Fibroblast of gingiva (primary cell): ENCODE measurements around the gene ULK4.

Source experiments
- DNase-seq: peaks from one replicate; pipeline ENCODE4 v3.0.0-alpha.2; 2011; ENCODE audit warnings: low read depth

The ULK4 gene

GRCh38 chr3:41356775-41357174, 605.1 kb downstream of the ULK4 start:
- DNase-seq: no peak

GRCh38 chr3:41352510-41352909, 609.4 kb downstream of the ULK4 start:
- no peak for DNase-seq

GRCh38 chr3:41350441-41350840, 611.5 kb downstream of the ULK4 start:
- DNase-seq: no peak

DNA sequence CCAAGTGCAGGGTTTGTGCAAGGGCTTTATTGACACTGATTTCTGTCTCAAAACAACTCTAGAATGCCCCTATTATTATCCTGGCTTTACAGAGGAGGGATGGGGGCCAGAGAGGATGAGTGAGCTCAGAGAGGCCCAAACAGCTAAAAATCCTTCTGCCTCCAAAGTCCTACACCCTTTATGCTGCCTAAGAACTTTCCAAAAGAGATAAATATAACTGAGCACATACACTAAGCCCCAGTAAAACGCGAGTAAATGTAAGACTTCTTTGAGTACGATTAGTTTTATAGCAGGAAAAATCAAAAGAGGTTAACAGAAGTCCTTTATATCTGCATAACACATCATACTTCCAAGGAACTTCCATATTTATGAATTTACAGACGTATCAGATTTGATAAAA, 613.5 kb downstream of the ULK4 start:
- DNase-seq: no peak

DNA sequence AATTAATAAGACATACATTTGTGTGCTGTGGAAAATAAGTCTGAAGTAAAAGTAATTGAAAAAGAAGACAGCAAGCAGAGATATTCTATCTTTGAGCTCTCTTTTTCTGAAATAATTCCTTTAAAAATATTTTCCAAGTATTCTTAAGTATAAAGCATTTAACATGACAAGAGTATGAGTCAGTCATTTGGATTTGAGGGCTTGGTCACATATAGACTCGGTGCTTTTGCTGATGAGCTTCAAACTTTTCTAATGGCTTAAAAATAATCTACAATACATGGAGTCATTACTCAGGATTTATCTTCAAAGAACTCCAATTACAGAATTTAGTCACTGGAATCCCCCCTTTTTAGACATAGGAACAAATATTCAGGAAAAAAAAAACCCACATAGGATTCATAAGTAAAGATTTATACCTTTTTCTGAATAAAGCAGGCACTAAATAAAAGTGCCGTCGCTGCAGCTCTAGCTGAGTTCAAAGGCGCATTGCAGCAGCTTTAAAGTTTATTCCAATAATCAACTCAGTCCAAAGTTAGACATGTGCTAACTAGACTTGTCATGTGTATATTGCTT, 615.1 kb downstream of the ULK4 start:
- DNase-seq: no peak

- DNase-seq: no peak
Measured at GRCh38 chr3:41345788-41346187, 616.1 kb downstream of the ULK4 start.

- DNase-seq: no peak
Measured at GRCh38 chr3:41339758-41340157, 622.1 kb downstream of the ULK4 start.

- no peak for DNase-seq
Measured at GRCh38 chr3:41338276-41338675, 623.6 kb downstream of the ULK4 start.

DNA sequence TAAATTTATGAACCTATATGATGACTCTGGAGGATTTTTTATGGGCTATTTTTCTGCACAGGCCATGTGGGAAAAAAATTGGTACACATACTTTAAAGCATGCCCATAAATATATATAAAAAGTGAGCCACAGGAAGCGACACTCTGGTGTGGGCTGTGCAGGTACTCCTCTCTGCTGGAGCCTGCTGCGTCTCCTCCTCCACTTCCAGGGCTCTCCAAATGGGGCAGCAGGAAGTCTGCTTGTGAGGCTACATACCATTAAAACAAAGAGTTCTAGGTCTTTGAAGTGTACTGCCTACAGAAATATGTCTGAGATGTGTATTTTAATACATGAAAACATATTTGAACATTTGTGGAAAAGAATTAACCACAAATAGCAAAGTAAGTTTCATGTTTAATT, 627.5 kb downstream of the ULK4 start:
- no peak for DNase-seq

DNA sequence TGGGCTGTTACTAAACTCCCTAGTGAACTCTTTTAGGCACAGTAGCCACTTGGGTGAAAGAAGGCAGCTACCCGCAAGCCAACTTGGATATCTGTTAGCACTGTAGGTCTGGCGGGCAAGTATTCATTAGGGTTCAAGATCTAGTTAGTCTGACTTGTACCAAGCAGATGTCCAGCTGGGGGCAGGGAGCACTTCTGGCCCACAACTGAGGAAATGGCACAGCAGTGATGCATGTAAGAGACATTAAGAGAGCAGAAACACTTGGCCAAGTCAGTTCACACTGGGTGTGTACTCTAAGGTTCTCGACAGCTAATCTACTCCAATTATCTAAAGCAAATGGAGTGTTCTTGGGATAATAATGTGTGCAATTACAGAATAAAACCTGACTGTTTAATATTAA, 630.9 kb downstream of the ULK4 start:
- no peak for DNase-seq

- DNase-seq: no peak
Measured at GRCh38 chr3:41330465-41330864, 631.4 kb downstream of the ULK4 start.

- no peak for DNase-seq
Measured at GRCh38 chr3:41329881-41330280, 632.0 kb downstream of the ULK4 start.

DNA sequence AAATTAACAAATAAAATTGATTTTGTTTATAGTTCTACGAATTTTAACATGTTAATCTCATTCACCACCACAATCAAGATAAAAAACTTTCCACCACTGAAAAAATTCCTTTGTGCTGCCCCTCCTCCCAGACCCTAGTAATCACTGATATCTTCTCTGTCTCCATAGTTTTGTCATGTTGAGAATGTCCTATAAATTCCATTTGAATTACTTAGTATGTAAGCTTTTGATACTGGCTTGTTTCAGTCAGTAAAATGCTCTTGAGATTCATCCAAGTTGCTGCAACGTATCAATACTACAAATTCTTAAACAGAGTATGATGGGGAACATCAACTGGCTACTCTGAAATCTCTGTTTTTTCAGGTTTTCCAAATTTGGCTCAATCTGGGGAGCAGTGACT, 633.0 kb downstream of the ULK4 start:
- no peak for DNase-seq

- DNase-seq: no peak
Measured at GRCh38 chr3:41327718-41328117, 634.2 kb downstream of the ULK4 start.

GRCh38 chr3:41324156-41324475, 637.8 kb downstream of the ULK4 start:
- DNase-seq: no peak

DNA sequence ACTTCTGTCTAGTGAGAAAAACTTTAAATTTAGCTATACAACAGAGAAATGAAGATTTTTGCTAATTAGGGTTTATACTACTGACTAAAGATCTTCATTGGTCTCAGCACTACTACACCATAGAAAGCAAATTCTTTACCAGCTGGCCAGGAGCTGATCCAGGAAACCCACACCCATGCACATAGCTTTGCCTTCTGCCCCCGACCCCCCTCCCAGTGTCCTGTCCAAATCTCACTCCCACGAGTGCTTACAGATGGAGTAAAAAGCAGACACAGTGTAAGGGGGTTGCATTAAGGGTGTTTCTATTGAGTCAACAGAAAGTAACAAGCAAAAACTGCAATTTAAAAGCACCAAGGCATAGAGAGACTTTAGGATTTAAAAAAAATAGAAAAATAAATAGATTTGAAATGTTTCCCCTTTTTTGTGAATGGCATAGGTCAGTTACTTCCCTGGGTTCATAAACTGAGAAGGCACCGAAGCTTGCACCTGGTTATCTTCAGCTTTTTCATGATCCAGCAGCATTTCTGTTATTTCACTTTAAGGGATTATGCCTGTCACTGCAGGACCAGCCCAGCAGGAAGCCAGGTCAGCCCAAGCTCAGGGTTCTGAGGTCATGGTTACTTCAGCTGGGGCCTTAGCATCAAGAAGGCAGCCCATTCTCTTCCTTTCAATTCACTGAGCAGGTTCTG, 638.3 kb downstream of the ULK4 start:
- no peak for DNase-seq

- DNase-seq: no peak
Measured at GRCh38 chr3:41321642-41321980, 640.3 kb downstream of the ULK4 start.

GRCh38 chr3:41320953-41321641, 640.8 kb downstream of the ULK4 start:
- DNase-seq: no peak

GRCh38 chr3:41318520-41318919, 643.4 kb downstream of the ULK4 start:
- DNase-seq: no peak

GRCh38 chr3:41317718-41318117, 644.2 kb downstream of the ULK4 start:
- DNase-seq: no peak

DNA sequence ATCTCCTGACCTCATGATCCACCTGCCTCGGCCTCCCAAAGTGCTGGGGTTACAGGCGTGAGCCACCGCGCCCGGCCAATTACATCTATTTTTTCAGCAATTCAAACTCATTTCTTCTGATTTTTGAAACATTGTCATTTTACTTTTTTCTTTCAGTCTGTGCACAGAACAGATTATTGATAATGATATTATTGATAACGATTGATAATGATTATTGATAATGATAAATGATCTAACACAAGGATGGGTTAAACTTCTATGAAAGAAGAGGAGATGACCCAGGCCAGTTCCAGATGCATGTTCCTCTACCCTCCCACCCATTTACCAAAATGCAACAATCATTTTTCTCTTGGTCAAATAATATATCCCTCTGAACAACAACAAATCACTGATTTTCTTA, 644.6 kb downstream of the ULK4 start:
- DNase-seq: no peak

DNA sequence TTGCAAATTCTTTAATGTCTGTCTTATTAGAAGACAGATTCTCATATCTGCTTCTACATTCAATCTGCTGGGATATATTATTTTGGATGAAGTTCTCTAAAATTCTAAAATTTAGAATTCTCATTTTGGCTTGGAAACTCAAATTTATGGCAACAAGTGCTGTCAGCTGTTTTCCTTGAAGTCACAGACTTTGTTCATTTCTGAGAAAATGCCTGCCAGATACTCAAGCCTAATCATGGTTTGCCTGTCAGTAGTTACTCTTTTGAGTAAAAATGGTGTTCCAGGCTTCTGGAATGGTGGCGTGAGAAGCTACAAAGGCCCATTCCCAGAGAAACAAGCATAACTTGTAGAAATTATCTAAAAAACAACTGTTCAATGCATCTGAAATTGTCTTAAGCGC, 646.8 kb downstream of the ULK4 start:
- DNase-seq: no peak

- DNase-seq: no peak
Measured at GRCh38 chr3:41308119-41308518, 653.8 kb downstream of the ULK4 start.

- DNase-seq: no peak
Measured at GRCh38 chr3:41307065-41307464, 654.8 kb downstream of the ULK4 start.
